ENCODE results near the gene ADGRG7.

DNA sequence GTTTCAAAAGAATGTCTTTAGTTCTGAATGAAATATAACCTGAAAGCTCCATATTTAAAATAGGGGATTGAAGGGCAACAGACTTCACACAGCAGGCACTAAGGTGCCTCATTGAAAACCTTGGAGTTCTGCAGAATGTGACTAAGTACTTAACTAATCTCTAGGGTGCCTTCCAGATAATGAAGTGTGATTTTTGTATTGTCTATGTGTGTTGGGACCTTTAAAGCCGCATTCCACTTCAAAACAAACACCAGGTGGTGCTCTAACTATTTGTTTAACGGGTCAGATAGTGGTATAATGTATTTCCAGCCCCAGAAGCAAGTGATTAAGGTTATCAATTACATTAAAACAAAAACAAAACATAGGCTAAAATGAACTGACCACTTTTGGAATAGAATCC lies 127.9 kb downstream of the ADGRG7 start:
- TF ChIP-seq POLR2A (IDR thresholded peaks at IDR 0.05; ENCODE audit: low read length) (no peak), GATA1 (IDR thresholded peaks at IDR 0.05; ENCODE audit: low read depth, low read length) (no peak)

Data from erythroblast (primary cell).